ENCODE data around the gene ADORA1. TPM values are rescaled to one million over a fixed set of nuclear protein-coding genes. Genes with fewer than 3 reads are reported as not detected.

The ADORA1 gene
- total and polyA plus RNA-seq, 8 donors = 1.6 to 18.7 (median 9.3) TPM

DNA sequence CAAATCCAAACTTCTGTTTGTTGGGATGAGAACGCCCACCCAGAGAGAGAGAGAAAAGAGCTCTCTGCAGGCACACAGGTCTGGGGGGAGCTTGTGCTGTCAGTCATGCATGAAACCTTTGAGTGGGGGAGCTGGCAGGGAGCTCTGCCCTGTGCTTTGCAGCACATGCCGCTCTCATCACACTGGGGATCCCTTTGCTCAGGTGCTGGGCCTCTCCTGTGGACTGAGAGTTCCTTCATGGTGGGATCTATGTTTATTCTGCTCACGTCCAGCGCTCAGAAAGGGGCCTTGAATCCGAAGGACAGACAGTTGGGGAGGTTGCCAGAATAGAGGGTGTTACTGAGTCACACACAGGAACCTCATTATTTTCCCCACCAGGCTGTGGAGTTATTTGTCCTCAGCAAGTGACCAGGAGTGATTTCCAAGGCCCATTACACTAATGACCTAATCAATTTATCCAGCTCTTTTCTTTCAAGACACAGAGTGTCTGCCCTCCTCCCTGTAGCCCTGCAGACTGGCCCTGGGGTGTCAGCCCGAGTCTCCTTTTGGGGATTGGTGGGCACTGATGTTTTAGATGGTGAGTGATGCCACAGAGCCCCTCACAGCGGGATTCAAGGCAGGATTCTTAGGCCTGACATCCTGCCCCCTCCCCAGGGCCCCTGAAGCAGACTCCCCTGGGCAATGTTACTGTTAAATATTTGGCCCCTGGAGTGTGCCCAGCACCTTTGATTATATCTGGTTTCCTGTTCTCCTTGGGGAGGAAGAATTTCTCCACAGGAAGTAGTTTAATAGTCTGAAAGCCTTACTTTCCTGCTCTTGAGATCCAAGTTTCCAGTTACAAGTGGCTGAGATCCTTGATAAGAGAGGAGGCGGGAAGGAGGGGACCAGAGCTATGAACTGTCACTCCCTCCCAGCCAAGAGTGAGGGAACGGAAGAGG lies 25.8 kb downstream of the ADORA1 start:
- TF ChIP-seq, protein P1, sequence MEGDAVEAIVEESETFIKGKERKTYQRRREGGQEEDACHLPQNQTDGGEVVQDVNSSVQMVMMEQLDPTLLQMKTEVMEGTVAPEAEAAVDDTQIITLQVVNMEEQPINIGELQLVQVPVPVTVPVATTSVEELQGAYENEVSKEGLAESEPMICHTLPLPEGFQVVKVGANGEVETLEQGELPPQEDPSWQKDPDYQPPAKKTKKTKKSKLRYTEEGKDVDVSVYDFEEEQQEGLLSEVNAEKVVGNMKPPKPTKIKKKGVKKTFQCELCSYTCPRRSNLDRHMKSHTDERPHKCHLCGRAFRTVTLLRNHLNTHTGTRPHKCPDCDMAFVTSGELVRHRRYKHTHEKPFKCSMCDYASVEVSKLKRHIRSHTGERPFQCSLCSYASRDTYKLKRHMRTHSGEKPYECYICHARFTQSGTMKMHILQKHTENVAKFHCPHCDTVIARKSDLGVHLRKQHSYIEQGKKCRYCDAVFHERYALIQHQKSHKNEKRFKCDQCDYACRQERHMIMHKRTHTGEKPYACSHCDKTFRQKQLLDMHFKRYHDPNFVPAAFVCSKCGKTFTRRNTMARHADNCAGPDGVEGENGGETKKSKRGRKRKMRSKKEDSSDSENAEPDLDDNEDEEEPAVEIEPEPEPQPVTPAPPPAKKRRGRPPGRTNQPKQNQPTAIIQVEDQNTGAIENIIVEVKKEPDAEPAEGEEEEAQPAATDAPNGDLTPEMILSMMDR (IDR thresholded peaks at IDR 0.05) = no peak
- H3K9me3 ChIP-seq = no peaks in the 10 kb centered on the region
- intact Hi-C loops (cut with DNase I) = no loop called here
- peaks cover 0 to 5% of the 10 kb centered on the region in 2 donors for H3K27me3 ChIP-seq
- DNase-seq (no peak), ATAC-seq (peak; percentile 57)
- no peaks in the 10 kb centered on the region for H3K36me3 ChIP-seq
- no peak overlapping the region for H3K27ac ChIP-seq
- peaks cover 7 to 13% of the 10 kb centered on the region in 2 donors for H3K4me1 ChIP-seq
- no peak overlapping the region for H3K4me3 ChIP-seq

DNA sequence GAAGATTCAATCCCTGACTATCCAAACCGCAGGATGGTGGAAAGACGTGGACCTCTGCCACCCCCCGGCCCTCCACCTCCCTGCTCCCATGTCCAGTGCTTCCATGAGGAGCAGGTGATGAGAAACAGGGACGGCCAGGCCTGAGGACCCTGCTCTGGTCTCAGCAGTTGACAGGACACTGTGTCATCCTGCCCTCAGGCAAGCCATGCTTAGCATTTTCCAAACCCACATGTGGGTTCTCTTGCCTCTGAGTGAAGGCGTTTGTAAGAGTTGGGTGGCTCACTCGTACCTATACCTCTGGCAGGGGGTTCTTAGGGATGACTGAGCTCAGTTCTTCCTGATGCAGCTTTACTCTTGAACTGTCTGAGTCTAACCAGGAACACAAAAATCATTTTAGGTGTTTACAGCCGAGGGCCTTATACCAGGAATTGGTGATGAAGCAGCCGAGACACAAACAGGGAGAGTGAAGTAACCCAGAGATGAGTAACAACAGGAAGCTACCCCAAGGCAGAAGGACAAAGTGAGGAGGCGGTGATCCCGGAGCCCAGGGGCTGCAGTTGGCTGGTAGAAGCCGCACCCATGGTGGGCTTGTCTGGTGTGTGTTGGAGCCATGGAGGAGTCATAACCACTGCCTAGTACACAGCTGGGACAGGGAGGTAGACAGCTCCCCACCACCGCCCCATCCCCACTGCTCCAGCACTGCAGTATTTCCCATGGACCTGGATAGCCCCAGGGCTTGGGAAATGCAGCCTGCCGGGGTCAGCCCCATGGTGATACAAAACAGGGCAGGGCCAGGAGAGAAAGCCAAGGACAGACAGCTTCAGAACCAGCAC lies 26.7 kb downstream of the ADORA1 start:
- Histone ChIP-seq H3K4me1 (peaks cover 7 to 13% of the 10 kb centered on the region in 2 donors), H3K4me3 (no peak overlapping the region), H3K27me3 (peaks cover 0 to 5% of the 10 kb centered on the region in 2 donors), H3K27ac (no peak overlapping the region), H3K36me3 (no peaks in the 10 kb centered on the region), H3K9me3 (no peaks in the 10 kb centered on the region)
- TF ChIP-seq, protein P1 (IDR thresholded peaks at IDR 0.05) = no peak
- DNase-seq (no peak), ATAC-seq (peak; percentile 8)
- intact Hi-C loops (cut with DNase I) = no loop called here

DNA sequence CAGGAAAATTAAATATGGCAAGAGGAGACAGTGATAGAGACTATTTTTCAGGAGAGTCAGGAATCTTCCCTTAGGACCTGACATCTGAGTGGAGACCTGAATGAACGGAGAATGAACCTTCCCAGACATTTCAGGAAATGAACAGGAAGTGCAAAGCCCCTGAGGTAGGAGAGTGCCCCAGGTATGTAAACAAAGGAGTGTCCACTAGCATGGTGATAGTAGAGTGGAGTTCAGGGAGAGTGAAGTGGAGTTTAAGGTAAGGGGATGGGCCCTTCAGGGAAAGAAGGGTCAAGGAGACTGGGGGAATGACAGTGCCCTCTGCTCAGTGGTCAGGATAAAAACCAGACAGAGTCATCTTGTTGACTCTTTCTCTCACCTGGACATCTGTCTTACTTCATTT lies 28.8 kb downstream of the ADORA1 start:
- H3K9me3 ChIP-seq = no peaks in the 10 kb centered on the region
- peak; percentile 23 for ATAC-seq
- H3K36me3 ChIP-seq = no peaks in the 10 kb centered on the region
- peaks cover 7 to 13% of the 10 kb centered on the region in 2 donors for H3K4me1 ChIP-seq
- no peak for DNase-seq
- TF ChIP-seq, protein P1 (IDR thresholded peaks at IDR 0.05) = no peak
- H3K27ac ChIP-seq = no peak overlapping the region
- H3K4me3 ChIP-seq = no peak overlapping the region
- H3K27me3 ChIP-seq = peaks cover 0 to 13% of the 10 kb centered on the region in 2 donors
- intact Hi-C loops (cut with DNase I) = no loop called here

DNA sequence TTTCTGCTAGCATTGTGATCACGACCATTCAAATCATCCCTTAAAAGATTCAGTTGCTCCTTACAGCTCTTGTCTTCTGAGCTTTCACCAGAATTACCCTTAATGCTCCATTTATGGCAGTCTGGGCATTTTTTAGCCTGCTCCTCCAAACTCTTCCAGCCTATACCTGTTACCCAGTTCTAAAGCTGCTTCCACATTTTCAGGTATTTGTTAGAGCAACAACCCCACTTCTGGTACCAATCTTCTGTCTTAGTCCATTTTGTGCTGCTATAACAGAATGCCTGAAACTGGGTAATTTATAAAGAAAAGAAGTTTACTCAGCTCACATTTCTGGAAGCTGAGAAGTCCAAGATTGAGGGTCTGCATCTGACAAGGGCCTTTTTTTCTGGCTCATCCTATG lies 30.9 kb downstream of the ADORA1 start:
- Histone ChIP-seq H3K4me1 (peaks cover 7 to 12% of the 10 kb centered on the region in 2 donors), H3K36me3 (no peaks in the 10 kb centered on the region), H3K9me3 (no peaks in the 10 kb centered on the region), H3K4me3 (no peak overlapping the region), H3K27me3 (peaks cover 0 to 27% of the 10 kb centered on the region in 2 donors), H3K27ac (no peak overlapping the region)
- intact Hi-C loops (cut with DNase I) = no loop called here
- no peak for ATAC-seq
- TF ChIP-seq, protein P1 (IDR thresholded peaks at IDR 0.05) = no peak
- no peak for DNase-seq

Data from left lung (tissue), 10 donors.